BLaER1 (cell line): ENCODE measurements around the gene ESF1.
"Not testable (repeated sequence)": the region's sequence is repeated elsewhere in the genome, so short reads cannot be mapped to it uniquely, and the experiment has no call there.

Experiments
- H3K27ac ChIP-seq: shearing (Covaris generic); formaldehyde crosslinking; 2 replicates; pipeline ENCODE4 v1.8.1; 2022
- H3K27me3 ChIP-seq: shearing (Covaris generic); formaldehyde crosslinking; 2 replicates; pipeline ENCODE4 v1.8.1; 2022
- H3K36me3 ChIP-seq: shearing (Covaris generic); formaldehyde crosslinking; 2 replicates; pipeline ENCODE4 v1.8.1; 2022
- H3K4me1 ChIP-seq: shearing (Covaris generic); formaldehyde crosslinking; 2 replicates; pipeline ENCODE4 v1.8.1; 2022
- H3K4me2 ChIP-seq: shearing (Covaris generic); formaldehyde crosslinking; 2 replicates; pipeline ENCODE4 v1.8.1; 2022
- H3K4me3 ChIP-seq: shearing (Covaris generic); formaldehyde crosslinking; 2 replicates; pipeline ENCODE4 v1.8.1; 2022
- H3K9ac ChIP-seq: shearing (Covaris generic); formaldehyde crosslinking; 2 replicates; pipeline ENCODE4 v1.8.1; 2022
- H3K9me3 ChIP-seq: shearing (Covaris generic); formaldehyde crosslinking; 2 replicates; pipeline ENCODE4 v1.8.1; 2022
- H4K20me1 ChIP-seq: shearing (Covaris generic); formaldehyde crosslinking; 2 replicates; pipeline ENCODE4 v1.8.1; 2022
- Cebpa-rat ChIP-seq: shearing (Covaris generic); IDR thresholded peaks from 2 replicates; pipeline ENCODE4 v1.8.1; 2022

Gene ESF1

GRCh38 chr20:13749811-13750210, 34.9 kb downstream of the ESF1 start:
- no peaks in the 10 kb centered on the region for H4K20me1 ChIP-seq
- H3K9ac ChIP-seq, result no peak overlapping the region
- H3K36me3 ChIP-seq, result peaks cover 81% of the 10 kb centered on the region
- no peak overlapping the region for H3K27ac ChIP-seq
- H3K4me2 ChIP-seq, result no peak overlapping the region
- H3K9me3 ChIP-seq, result no peaks in the 10 kb centered on the region
- no peak overlapping the region for H3K4me3 ChIP-seq
- H3K4me1 ChIP-seq, result no peaks in the 10 kb centered on the region
- H3K27me3 ChIP-seq, result no peaks in the 10 kb centered on the region
- no peak for TF ChIP-seq Cebpa-rat

GRCh38 chr20:13745784-13746183, 38.9 kb downstream of the ESF1 start:
- no peak overlapping the region for H3K4me2 ChIP-seq
- peaks cover 90% of the 10 kb centered on the region for H3K36me3 ChIP-seq
- no peaks in the 10 kb centered on the region for H4K20me1 ChIP-seq
- H3K4me3 ChIP-seq, result no peak overlapping the region
- no peak overlapping the region for H3K27ac ChIP-seq
- no peak for TF ChIP-seq Cebpa-rat
- H3K9me3 ChIP-seq, result peaks cover 16% of the 10 kb centered on the region
- H3K9ac ChIP-seq, result no peak overlapping the region
- no peaks in the 10 kb centered on the region for H3K4me1 ChIP-seq
- no peaks in the 10 kb centered on the region for H3K27me3 ChIP-seq

- Histone ChIP-seq H3K36me3 (peaks cover 84% of the 10 kb centered on the region), H3K4me2 (no peak overlapping the region), H3K9me3 (peaks cover 27% of the 10 kb centered on the region), H4K20me1 (no peaks in the 10 kb centered on the region), H3K27ac (no peak overlapping the region), H3K4me3 (no peak overlapping the region), H3K9ac (no peak overlapping the region), H3K27me3 (no peaks in the 10 kb centered on the region), H3K4me1 (peaks cover 10% of the 10 kb centered on the region)
- TF ChIP-seq Cebpa-rat, result no peak
Observed at GRCh38 chr20:13744352-13744751, 40.4 kb downstream of the ESF1 start.

- no peak overlapping the region for H3K4me2 ChIP-seq
- H3K27ac ChIP-seq, result no peak overlapping the region
- H3K4me3 ChIP-seq, result no peak overlapping the region
- H3K4me1 ChIP-seq, result peaks cover 12% of the 10 kb centered on the region
- H4K20me1 ChIP-seq, result no peaks in the 10 kb centered on the region
- H3K9me3 ChIP-seq, result peaks cover 27% of the 10 kb centered on the region
- no peak overlapping the region for H3K9ac ChIP-seq
- no peaks in the 10 kb centered on the region for H3K27me3 ChIP-seq
- H3K36me3 ChIP-seq, result peaks cover 75% of the 10 kb centered on the region
- no peak for TF ChIP-seq Cebpa-rat
Observed at GRCh38 chr20:13741879-13742278, 42.8 kb downstream of the ESF1 start.

GRCh38 chr20:13739731-13740649, 44.7 kb downstream of the ESF1 start:
- no peaks in the 10 kb centered on the region for H4K20me1 ChIP-seq
- no peak for TF ChIP-seq Cebpa-rat
- H3K27me3 ChIP-seq, result no peaks in the 10 kb centered on the region
- H3K36me3 ChIP-seq, result peaks cover 67% of the 10 kb centered on the region
- H3K4me3 ChIP-seq, result 0 out of 2 replicates have a peak overlapping the region, but pooled peaks have one; percentile 35
- no peak overlapping the region for H3K27ac ChIP-seq
- peaks cover 27% of the 10 kb centered on the region for H3K9me3 ChIP-seq
- H3K9ac ChIP-seq, result no peak overlapping the region
- H3K4me2 ChIP-seq, result peak overlapping the region; percentile 29
- H3K4me1 ChIP-seq, result peaks cover 12% of the 10 kb centered on the region

- not testable (repeated sequence) for H4K20me1 ChIP-seq, H3K4me2 ChIP-seq, H3K9ac ChIP-seq, H3K27me3 ChIP-seq, H3K4me3 ChIP-seq, H3K27ac ChIP-seq
- Histone ChIP-seq H3K9me3 (peaks cover 27% of the 10 kb centered on the region), H3K4me1 (peaks cover 12% of the 10 kb centered on the region), H3K36me3 (peaks cover 67% of the 10 kb centered on the region)
Observed at GRCh38 chr20:13738187-13738586, 46.5 kb downstream of the ESF1 start.

- H3K36me3 ChIP-seq, result peaks cover 67% of the 10 kb centered on the region
- H3K9ac ChIP-seq, result no peak overlapping the region
- peaks cover 19% of the 10 kb centered on the region for H3K9me3 ChIP-seq
- no peak overlapping the region for H3K4me2 ChIP-seq
- H3K4me1 ChIP-seq, result peaks cover 12% of the 10 kb centered on the region
- no peak overlapping the region for H3K27ac ChIP-seq
- H3K4me3 ChIP-seq, result no peak overlapping the region
- no peaks in the 10 kb centered on the region for H3K27me3 ChIP-seq
- H4K20me1 ChIP-seq, result no peaks in the 10 kb centered on the region
- TF ChIP-seq Cebpa-rat, result no peak
Observed at GRCh38 chr20:13736436-13737191, 48.1 kb downstream of the ESF1 start.

GRCh38 chr20:13735826-13736225, 48.9 kb downstream of the ESF1 start:
- no peaks in the 10 kb centered on the region for H4K20me1 ChIP-seq
- H3K9me3 ChIP-seq, result peaks cover 11% of the 10 kb centered on the region
- peaks cover 12% of the 10 kb centered on the region for H3K4me1 ChIP-seq
- no peak overlapping the region for H3K9ac ChIP-seq
- H3K4me3 ChIP-seq, result no peak overlapping the region
- H3K27me3 ChIP-seq, result no peaks in the 10 kb centered on the region
- H3K4me2 ChIP-seq, result no peak overlapping the region
- TF ChIP-seq Cebpa-rat, result no peak
- H3K36me3 ChIP-seq, result peaks cover 67% of the 10 kb centered on the region
- H3K27ac ChIP-seq, result no peak overlapping the region

- H3K27ac ChIP-seq, result no peak overlapping the region
- H3K36me3 ChIP-seq, result peaks cover 75% of the 10 kb centered on the region
- no peak overlapping the region for H3K9ac ChIP-seq
- peaks cover 14% of the 10 kb centered on the region for H4K20me1 ChIP-seq
- no peak overlapping the region for H3K4me3 ChIP-seq
- H3K4me1 ChIP-seq, result no peaks in the 10 kb centered on the region
- H3K27me3 ChIP-seq, result no peaks in the 10 kb centered on the region
- H3K9me3 ChIP-seq, result no peaks in the 10 kb centered on the region
- TF ChIP-seq Cebpa-rat, result no peak
- no peak overlapping the region for H3K4me2 ChIP-seq
Observed at GRCh38 chr20:13723011-13723410, 61.7 kb downstream of the ESF1 start.

GRCh38 chr20:13718171-13718570, 66.5 kb downstream of the ESF1 start:
- Histone ChIP-seq H3K4me3 (no peak overlapping the region), H3K4me1 (no peaks in the 10 kb centered on the region), H3K9me3 (no peaks in the 10 kb centered on the region), H3K27me3 (no peaks in the 10 kb centered on the region), H4K20me1 (peaks cover 14% of the 10 kb centered on the region), H3K36me3 (peaks cover 72% of the 10 kb centered on the region), H3K9ac (no peak overlapping the region), H3K27ac (no peak overlapping the region), H3K4me2 (no peak overlapping the region)
- TF ChIP-seq Cebpa-rat, result no peak
